ENCODE results near the gene GM2A. TPM values are rescaled to one million over a fixed set of nuclear protein-coding genes. Genes with fewer than 3 reads are reported as not detected.
"Not testable (repeated sequence)": the region's sequence is repeated elsewhere in the genome, so short reads cannot be mapped to it uniquely, and the experiment has no call there.

The GM2A gene
- total RNA-seq, 1 experiment from 2014 or later = 90.2 TPM

DNA sequence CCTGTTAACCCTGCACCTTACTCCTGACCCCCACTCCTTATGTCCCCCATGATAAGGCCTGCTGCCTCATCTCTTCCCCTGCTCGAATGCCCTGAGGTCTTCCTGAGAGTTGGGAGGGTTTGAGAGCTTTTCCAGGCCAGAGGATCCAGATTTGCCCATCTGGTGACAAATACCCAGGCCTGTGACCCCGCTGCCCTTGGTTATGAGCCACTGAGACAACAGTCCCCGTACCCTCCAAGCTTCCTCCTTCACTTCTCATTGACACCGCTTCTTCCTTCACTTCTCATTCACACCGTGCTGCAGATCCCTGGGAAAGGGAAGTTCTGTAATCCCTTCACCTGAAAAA lies 593 bp downstream of the GM2A start:
- H3K36me3 ChIP-seq (ENCODE audit: low read depth, low read length) = no peaks in the 10 kb centered on the region
- POLR2A ChIA-PET (ENCODE audit: unreplicated experiment) = interaction anchor here (1.0 kb wide), 2 partner anchors 11 to 30 kb away, joined by 4 to 7 read pairs; no protein-coding TSS in a partner anchor
- intact Hi-C loops (cut with micrococcal nuclease) = loop anchor here (1.0 to 5.0 kb wide), 3 partner anchors 11 to 64 kb away; no protein-coding TSS in a partner anchor

DNA sequence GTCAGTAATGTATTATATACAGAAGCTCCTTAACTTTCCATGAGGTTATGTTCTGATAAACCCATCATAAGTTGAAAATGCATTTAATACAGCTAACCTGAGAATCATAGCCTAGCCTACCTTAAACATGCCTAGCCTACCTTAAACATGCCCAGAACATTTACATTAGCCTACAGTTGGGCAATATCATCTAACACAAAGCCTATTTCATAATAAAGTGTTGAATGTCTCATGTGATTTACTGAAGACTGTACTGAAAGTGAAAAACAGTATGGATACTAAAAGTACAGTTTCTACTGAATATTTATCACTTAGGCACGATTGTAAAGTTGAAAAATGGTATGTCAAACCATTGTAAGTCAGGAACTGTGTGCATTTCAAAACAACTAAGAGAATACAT lies 1.6 kb downstream of the GM2A start:
- Histone ChIP-seq H3K36me3 (ENCODE audit: low read depth, low read length) (no peaks in the 10 kb centered on the region), H3K27ac (ENCODE audit: low read length) (no peak overlapping the region), H3K79me2 (ENCODE audit: low read length) (peaks cover 55% of the 10 kb centered on the region), H2AFZ (ENCODE audit: low read length) (no peak overlapping the region), H3K27me3 (ENCODE audit: low read length) (no peaks in the 10 kb centered on the region), H3K4me1 (ENCODE audit: insufficient read depth, low read length) (peaks cover 48% of the 10 kb centered on the region), H3K9me3 (ENCODE audit: low read length) (no peaks in the 10 kb centered on the region), H3K4me2 (ENCODE audit: low read length) (peak overlapping the region; percentile 98), H3K9me2 (replicated peaks; ENCODE audit: low read length) (no peaks in the 10 kb centered on the region), H3K4me3 (ENCODE audit: low read length) (peak overlapping the region; percentile 95; the same call in 1 of the 2 replicates), H4K20me1 (ENCODE audit: low read length) (no peaks in the 10 kb centered on the region), H3F3A (ENCODE audit: low read length, unreplicated experiment) (peaks cover 10% of the 10 kb centered on the region), H3K9ac (ENCODE audit: low read length) (no peak overlapping the region)
- TF ChIP-seq, protein P1, sequence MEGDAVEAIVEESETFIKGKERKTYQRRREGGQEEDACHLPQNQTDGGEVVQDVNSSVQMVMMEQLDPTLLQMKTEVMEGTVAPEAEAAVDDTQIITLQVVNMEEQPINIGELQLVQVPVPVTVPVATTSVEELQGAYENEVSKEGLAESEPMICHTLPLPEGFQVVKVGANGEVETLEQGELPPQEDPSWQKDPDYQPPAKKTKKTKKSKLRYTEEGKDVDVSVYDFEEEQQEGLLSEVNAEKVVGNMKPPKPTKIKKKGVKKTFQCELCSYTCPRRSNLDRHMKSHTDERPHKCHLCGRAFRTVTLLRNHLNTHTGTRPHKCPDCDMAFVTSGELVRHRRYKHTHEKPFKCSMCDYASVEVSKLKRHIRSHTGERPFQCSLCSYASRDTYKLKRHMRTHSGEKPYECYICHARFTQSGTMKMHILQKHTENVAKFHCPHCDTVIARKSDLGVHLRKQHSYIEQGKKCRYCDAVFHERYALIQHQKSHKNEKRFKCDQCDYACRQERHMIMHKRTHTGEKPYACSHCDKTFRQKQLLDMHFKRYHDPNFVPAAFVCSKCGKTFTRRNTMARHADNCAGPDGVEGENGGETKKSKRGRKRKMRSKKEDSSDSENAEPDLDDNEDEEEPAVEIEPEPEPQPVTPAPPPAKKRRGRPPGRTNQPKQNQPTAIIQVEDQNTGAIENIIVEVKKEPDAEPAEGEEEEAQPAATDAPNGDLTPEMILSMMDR (conservative IDR thresholded peaks at IDR 0.05; ENCODE audit: low read depth, low read length) = no peak
- no peak for TF ChIP-seq EZH2phosphoT487 (IDR thresholded peaks at IDR 0.05; ENCODE audit: borderline replicate concordance, low read length)
- no peak for TF ChIP-seq EZH2 (IDR thresholded peaks at IDR 0.05; ENCODE audit: low read length, unreplicated experiment)
- CTCF ChIA-PET = no interaction called here
- no TSS peak for BruUV-seq (replicated peaks)
- no peak for ATAC-seq
- intact Hi-C loops (cut with micrococcal nuclease) = loop anchor here (5.0 kb wide), 1 partner anchor 63 kb away; no protein-coding TSS in a partner anchor
- DNase-seq = no peak
- POLR2A ChIA-PET (ENCODE audit: unreplicated experiment) = no interaction called here

More for the DNA sequence above, 593 bp downstream of the GM2A start:
- no peaks in the 10 kb centered on the region for H3K9me2 ChIP-seq (replicated peaks; ENCODE audit: low read length)
- DNase-seq (peak; percentile 4), ATAC-seq (no peak)
- TF ChIP-seq, protein P1 (conservative IDR thresholded peaks at IDR 0.05; ENCODE audit: low read depth, low read length) = no peak
- TF ChIP-seq EZH2 (IDR thresholded peaks at IDR 0.05; ENCODE audit: low read length, unreplicated experiment) (no peak), EZH2phosphoT487 (IDR thresholded peaks at IDR 0.05; ENCODE audit: borderline replicate concordance, low read length) (no peak)
- peaks cover 46% of the 10 kb centered on the region for H3K79me2 ChIP-seq (ENCODE audit: low read length)
- H3K4me1 ChIP-seq (ENCODE audit: insufficient read depth, low read length) = peaks cover 38% of the 10 kb centered on the region
- peaks cover 10% of the 10 kb centered on the region for H3F3A ChIP-seq (ENCODE audit: low read length, unreplicated experiment)
- H3K27me3 ChIP-seq (ENCODE audit: low read length) = no peaks in the 10 kb centered on the region
- H4K20me1 ChIP-seq (ENCODE audit: low read length) = no peaks in the 10 kb centered on the region
- H2AFZ ChIP-seq (ENCODE audit: low read length) = peak overlapping the region; percentile 76
- peak overlapping the region; percentile 98 for H3K4me2 ChIP-seq (ENCODE audit: low read length)
- peak overlapping the region; percentile 95 for H3K4me3 ChIP-seq (ENCODE audit: low read length)
- CTCF ChIA-PET = interaction anchor here (1.2 to 2.2 kb wide), 3 partner anchors 15 to 62 kb away, joined by 12 to 18 read pairs (median 17); no protein-coding TSS in a partner anchor
- peak overlapping the region; percentile 77 for H3K9ac ChIP-seq (ENCODE audit: low read length)
- H3K9me3 ChIP-seq (ENCODE audit: low read length) = no peaks in the 10 kb centered on the region
- no TSS peak for BruUV-seq (replicated peaks)
- peak overlapping the region; percentile 25; the same call in 1 of the 2 replicates for H3K27ac ChIP-seq (ENCODE audit: low read length)

GRCh38 chr5:151254990-151255389 lies 2.0 kb downstream of the GM2A start:
- H3K9ac ChIP-seq (ENCODE audit: low read length); H3K9me3 ChIP-seq (ENCODE audit: low read length); CTCF ChIA-PET; H3F3A ChIP-seq (ENCODE audit: low read length, unreplicated experiment); H3K27me3 ChIP-seq (ENCODE audit: low read length); BruUV-seq (replicated peaks); POLR2A ChIA-PET (ENCODE audit: unreplicated experiment); H2AFZ ChIP-seq (ENCODE audit: low read length); H3K9me2 ChIP-seq (replicated peaks; ENCODE audit: low read length); H3K36me3 ChIP-seq (ENCODE audit: low read depth, low read length); ATAC-seq; DNase-seq; H4K20me1 ChIP-seq (ENCODE audit: low read length); H3K27ac ChIP-seq (ENCODE audit: low read length): not testable (repeated sequence)
- H3K79me2 ChIP-seq (ENCODE audit: low read length) = peaks cover 60% of the 10 kb centered on the region
- H3K4me1 ChIP-seq (ENCODE audit: insufficient read depth, low read length) = peaks cover 48% of the 10 kb centered on the region
- peak overlapping the region; percentile 98; the same call in 1 of the 2 replicates for H3K4me2 ChIP-seq (ENCODE audit: low read length)
- intact Hi-C loops (cut with micrococcal nuclease) = loop anchor here (5.0 kb wide), 1 partner anchor 62 kb away; no protein-coding TSS in a partner anchor
- peak overlapping the region; percentile 95; the same call in 1 of the 2 replicates for H3K4me3 ChIP-seq (ENCODE audit: low read length)
